OCI-LY7 (cell line): ENCODE results near the gene DGKD. TPM values are rescaled to one million over a fixed set of nuclear protein-coding genes. Genes with fewer than 3 reads are reported as not detected.

Experiments used
- BruUV-seq: library from RNA; stranded (reverse); fragments of 400-500 nt; replicated peaks from 2 replicates; lab custom pipeline; 2021; lab: Mats Ljungman, UMichigan
- CTCF ChIA-PET: fragments of 300-600 bp; sonication (Branson Sonifier 250); formaldehyde crosslinking; loops from one replicate; lab custom pipeline; 2022; ENCODE audit warnings: antibody characterized with exemption; ENCODE audit not compliant: unreplicated experiment; lab: Charles Lee
- POLR2A ChIA-PET: fragments of 300-600 bp; sonication (Branson Sonifier 250); formaldehyde crosslinking; loops from one replicate; lab custom pipeline; 2022; ENCODE audit warnings: antibody characterized with exemption; lab: Charles Lee
- DNase-seq: peaks from one replicate; pipeline ENCODE4 v3.0.0-alpha.2; 2015; ENCODE audit warnings: low spot score
- H2AFZ ChIP-seq: fragments of 200-600 bp; sonication (generic), shearing (Covaris generic); 2 replicates; pipeline ENCODE4 v1.6.1; 2014; ENCODE audit warnings: mild to moderate bottlenecking, antibody characterized with exemption, low read length, moderate library complexity
- H3K27ac ChIP-seq: fragments of 200-600 bp; sonication (generic); 2 replicates; pipeline ENCODE4 v1.5.1; 2014; ENCODE audit warnings: mixed run types, low read depth, mild to moderate bottlenecking, moderate library complexity, low read length, inconsistent platforms; ENCODE audit not compliant: poor library complexity, severe bottlenecking
- H3K36me3 ChIP-seq: fragments of 200-600 bp; sonication (generic); 2 replicates; pipeline ENCODE4 v1.6.1; 2014; ENCODE audit warnings: mild to moderate bottlenecking, antibody characterized with exemption, low read length, moderate library complexity, mixed read lengths; ENCODE audit not compliant: insufficient read depth
- H3K4me1 ChIP-seq: fragments of 200-600 bp; sonication (generic); 2 replicates; pipeline ENCODE4 v1.5.1; 2014; ENCODE audit warnings: mild to moderate bottlenecking, low read length; ENCODE audit not compliant: insufficient read depth, poor library complexity, severe bottlenecking
- H3K4me2 ChIP-seq: fragments of 200-600 bp; sonication (generic); 2 replicates; pipeline ENCODE4 v1.6.1; 2014; ENCODE audit warnings: mild to moderate bottlenecking, low read length
- H3K4me3 ChIP-seq: fragments of 200-600 bp; sonication (generic); 2 replicates; pipeline ENCODE4 v1.5.1; 2014; ENCODE audit warnings: mild to moderate bottlenecking, low read depth, low read length; ENCODE audit not compliant: poor library complexity, severe bottlenecking
- H3K79me2 ChIP-seq: fragments of 200-600 bp; sonication (generic); 2 replicates; pipeline ENCODE4 v1.6.1; 2016; ENCODE audit warnings: low read depth, mild to moderate bottlenecking, low read length, moderate library complexity, mixed read lengths; ENCODE audit not compliant: insufficient read depth
- H3K9me2 ChIP-seq: fragments of 200-600 bp; sonication (generic); 2 replicates; pipeline ENCODE4 v1.6.1; 2016; ENCODE audit warnings: mild to moderate bottlenecking, low read length, mixed read lengths; ENCODE audit not compliant: insufficient read depth
- H3K9me3 ChIP-seq: fragments of 200-600 bp; sonication (generic); 2 replicates; pipeline ENCODE4 v1.6.1; 2014; ENCODE audit warnings: mild to moderate bottlenecking, mixed run types, low read length, mixed read lengths
- H4K20me1 ChIP-seq: fragments of 200-600 bp; sonication (generic); 2 replicates; pipeline ENCODE4 v1.6.1; 2014; ENCODE audit warnings: mild to moderate bottlenecking, antibody characterized with exemption, low read length, moderate library complexity, mixed read lengths; ENCODE audit not compliant: insufficient read depth
- EZH2phosphoT487 ChIP-seq: fragments of 200-600 bp; sonication (generic); IDR thresholded peaks from 2 replicates; pipeline ENCODE4 v1.6.1; 2018; ENCODE audit warnings: low read depth, borderline replicate concordance, mild to moderate bottlenecking, mixed run types, antibody characterized with exemption, low read length, moderate library complexity, mixed read lengths
- intact Hi-C: fragments of 100-400 bp; cut with micrococcal nuclease; formaldehyde crosslinking; loops from one replicate; pipeline ENCODE4 v1.10.0; 2022; ENCODE audit not compliant: unreplicated experiment
- total RNA-seq, 2 experiments: library from RNA; depleted of rRNA in 1 of 2; stranded (reverse); fragments of >200 nt in 1 of 2; shearing (Covaris generic) in 1 of 2; gene quantifications; 2 replicates each; pipeline ENCODE4 v1.2.3, GENCODE V29; 2014 to 2022
- TF ChIP-seq, protein P1 (sequence below): fragments of 200-600 bp; sonication (generic); conservative IDR thresholded peaks from 2 replicates; pipeline ENCODE4 v1.5.1; 2014; ENCODE audit warnings: mild to moderate bottlenecking, antibody characterized with exemption, low read length, moderate library complexity, mixed read lengths

The DGKD gene
- total RNA-seq, 2 experiments from 2014 or later = 62.9 to 271 TPM

DNA sequence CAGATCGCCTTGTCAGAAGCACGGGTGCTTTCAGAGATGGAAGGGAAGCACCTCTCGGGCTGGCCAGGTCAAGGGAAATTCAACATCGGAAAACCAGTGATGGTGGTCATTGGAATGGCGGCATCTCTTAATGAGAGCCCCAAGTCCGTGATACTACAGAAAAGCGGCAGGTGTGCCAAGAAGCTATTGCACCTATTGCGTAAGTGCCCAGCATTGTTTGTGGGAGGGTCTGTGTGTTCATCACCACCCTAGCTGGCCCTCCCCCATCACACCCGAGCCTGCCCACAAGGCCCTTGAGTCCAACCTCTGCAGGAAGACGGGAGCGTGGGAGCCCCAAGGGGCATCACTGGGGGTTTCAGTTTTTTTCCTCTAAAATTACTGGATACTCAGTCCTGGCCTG, 100.7 kb downstream of the DGKD start:
- DNase-seq = no peak
- TF ChIP-seq, protein P1, sequence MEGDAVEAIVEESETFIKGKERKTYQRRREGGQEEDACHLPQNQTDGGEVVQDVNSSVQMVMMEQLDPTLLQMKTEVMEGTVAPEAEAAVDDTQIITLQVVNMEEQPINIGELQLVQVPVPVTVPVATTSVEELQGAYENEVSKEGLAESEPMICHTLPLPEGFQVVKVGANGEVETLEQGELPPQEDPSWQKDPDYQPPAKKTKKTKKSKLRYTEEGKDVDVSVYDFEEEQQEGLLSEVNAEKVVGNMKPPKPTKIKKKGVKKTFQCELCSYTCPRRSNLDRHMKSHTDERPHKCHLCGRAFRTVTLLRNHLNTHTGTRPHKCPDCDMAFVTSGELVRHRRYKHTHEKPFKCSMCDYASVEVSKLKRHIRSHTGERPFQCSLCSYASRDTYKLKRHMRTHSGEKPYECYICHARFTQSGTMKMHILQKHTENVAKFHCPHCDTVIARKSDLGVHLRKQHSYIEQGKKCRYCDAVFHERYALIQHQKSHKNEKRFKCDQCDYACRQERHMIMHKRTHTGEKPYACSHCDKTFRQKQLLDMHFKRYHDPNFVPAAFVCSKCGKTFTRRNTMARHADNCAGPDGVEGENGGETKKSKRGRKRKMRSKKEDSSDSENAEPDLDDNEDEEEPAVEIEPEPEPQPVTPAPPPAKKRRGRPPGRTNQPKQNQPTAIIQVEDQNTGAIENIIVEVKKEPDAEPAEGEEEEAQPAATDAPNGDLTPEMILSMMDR = no peak
- no peak for TF ChIP-seq EZH2phosphoT487
- Histone ChIP-seq H3K36me3 (peaks cover 97% of the 10 kb centered on the region), H3K27ac (no peak overlapping the region), H3K4me1 (no peaks in the 10 kb centered on the region), H2AFZ (no peak overlapping the region), H4K20me1 (no peaks in the 10 kb centered on the region), H3K4me3 (no peak overlapping the region), H3K4me2 (no peak overlapping the region), H3K79me2 (no peaks in the 10 kb centered on the region), H3K9me3 (no peaks in the 10 kb centered on the region), H3K9me2 (no peaks in the 10 kb centered on the region)
- no TSS peak for BruUV-seq
- ChIA-PET CTCF (interaction anchor here (0.6 kb wide), 1 partner anchor 89 kb away, joined by 3 read pairs; no protein-coding TSS in a partner anchor), POLR2A (interaction anchor here (1.0 kb wide), 1 partner anchor 29 kb away, joined by 3 read pairs; no protein-coding TSS in a partner anchor)
- intact Hi-C loops = no loop called here

DNA sequence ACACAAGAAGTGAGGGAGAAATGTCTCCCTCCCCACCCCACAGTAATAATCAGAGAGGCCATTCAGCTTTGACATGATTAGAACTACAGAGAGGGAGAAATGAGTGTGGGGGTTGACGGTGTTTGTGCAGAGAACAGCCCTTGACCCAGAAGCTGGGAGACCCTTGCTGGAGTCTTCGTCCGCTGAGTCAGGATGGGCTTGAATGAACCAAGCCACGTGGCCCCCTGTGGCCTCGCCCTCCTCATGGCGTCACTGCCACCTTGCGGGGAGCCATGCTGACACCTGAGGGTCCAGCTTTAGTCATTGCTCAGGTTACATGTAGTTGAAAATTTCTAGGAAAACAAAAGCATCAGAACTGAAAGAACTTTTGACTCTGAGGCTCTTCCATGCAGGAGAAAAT, 101.2 kb downstream of the DGKD start:
- no TSS peak for BruUV-seq

DNA sequence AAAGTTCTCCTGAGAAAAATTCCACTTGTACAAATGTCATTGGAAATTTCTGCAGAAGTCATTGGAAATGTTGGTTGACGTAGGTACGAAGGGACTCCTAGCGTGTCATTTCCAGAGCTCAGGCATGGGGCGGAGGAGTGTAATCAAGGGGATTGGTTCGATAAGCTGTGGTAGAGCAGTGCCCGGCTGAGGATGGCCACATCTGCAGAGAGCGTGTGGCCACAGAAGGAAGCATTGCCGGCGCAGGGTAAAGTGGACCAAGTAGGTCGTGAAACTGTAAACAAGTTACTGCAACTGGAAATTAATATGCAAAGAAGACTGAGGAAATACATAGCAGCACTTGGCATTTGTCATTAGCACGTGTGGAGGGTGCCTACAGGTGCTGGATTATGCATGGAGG, 101.8 kb downstream of the DGKD start:
- Histone ChIP-seq H3K9me3 (no peaks in the 10 kb centered on the region), H3K9me2 (no peaks in the 10 kb centered on the region), H2AFZ (no peak overlapping the region), H4K20me1 (no peaks in the 10 kb centered on the region), H3K27ac (no peak overlapping the region), H3K79me2 (no peaks in the 10 kb centered on the region), H3K4me2 (no peak overlapping the region), H3K4me1 (no peaks in the 10 kb centered on the region), H3K4me3 (no peak overlapping the region), H3K36me3 (peaks cover 93% of the 10 kb centered on the region)
- ChIA-PET POLR2A (interaction anchor here (0.6 kb wide), 1 partner anchor 990 kb away, joined by 6 read pairs; no protein-coding TSS in a partner anchor), CTCF (no interaction called here)
- intact Hi-C loops = no loop called here
- DNase-seq = no peak
- no TSS peak for BruUV-seq
- TF ChIP-seq, protein P1 = no peak
- no peak for TF ChIP-seq EZH2phosphoT487

More for the DNA sequence above, 101.2 kb downstream of the DGKD start:
- no peaks in the 10 kb centered on the region for H3K9me3 ChIP-seq
- H3K36me3 ChIP-seq = peaks cover 96% of the 10 kb centered on the region
- no peaks in the 10 kb centered on the region for H3K9me2 ChIP-seq
- no peak overlapping the region for H3K4me2 ChIP-seq
- CTCF ChIA-PET = interaction anchor here (0.6 kb wide), 1 partner anchor 90 kb away, joined by 3 read pairs; no protein-coding TSS in a partner anchor
- H3K27ac ChIP-seq = no peak overlapping the region
- no peaks in the 10 kb centered on the region for H3K4me1 ChIP-seq
- POLR2A ChIA-PET = interaction anchor here (1.0 kb wide), 1 partner anchor 30 kb away, joined by 3 read pairs; no protein-coding TSS in a partner anchor
- intact Hi-C loops = no loop called here
- H3K79me2 ChIP-seq = no peaks in the 10 kb centered on the region
- no peak overlapping the region for H3K4me3 ChIP-seq
- no peak overlapping the region for H2AFZ ChIP-seq
- H4K20me1 ChIP-seq = no peaks in the 10 kb centered on the region
- TF ChIP-seq, protein P1 = no peak
- TF ChIP-seq EZH2phosphoT487 = no peak
- no peak for DNase-seq
